GM12892 (cell line): ENCODE data around the gene MLLT6.
A peak's percentile ranks its signal among the peaks of the same experiment; 100 is the strongest.

Experiments used
- DNase-seq: peaks from one replicate; pipeline ENCODE4 v3.0.0; 2011; ENCODE audit not compliant: insufficient read length
- FAIRE-seq: peaks from 2 replicates; lab custom pipeline; 2011; peaks lifted over from hg19 to GRCh38; lab: Jason Lieb, UNC
- POLR2A ChIP-seq: IDR thresholded peaks from 2 replicates; pipeline ENCODE4 v1.6.1; 2011; ENCODE audit warnings: low read depth, low read length, control low read depth
- POLR2AphosphoS5 ChIP-seq: IDR thresholded peaks from 2 replicates; pipeline ENCODE4 v1.6.1; 2011; ENCODE audit warnings: low read depth, low read length, control low read depth
- TAF1 ChIP-seq: IDR thresholded peaks from 2 replicates; pipeline ENCODE4 v1.6.1; 2011; ENCODE audit warnings: low read depth, mild to moderate bottlenecking, control low read depth, low read length, borderline replicate concordance

MLLT6 gene

GRCh38 chr17:38703742-38704605 is 1.1 kb upstream of the MLLT6 start:
- no peak for TF ChIP-seq TAF1
- peak; percentile 61; the same call in 1 of the 2 replicates for TF ChIP-seq POLR2AphosphoS5
- TF ChIP-seq POLR2A, result peak; percentile 47; the same call in 1 of the 2 replicates
- FAIRE-seq (no peak), DNase-seq (peak; percentile 82)

- FAIRE-seq (no peak), DNase-seq (no peak)
- no peak for TF ChIP-seq POLR2A
These were observed 390 bp downstream of the MLLT6 start for GRCh38 chr17:38705523-38705802.

GRCh38 chr17:38705803-38706504 is 881 bp downstream of the MLLT6 start:
- TF ChIP-seq POLR2A (no peak), POLR2AphosphoS5 (no peak), TAF1 (no peak)
- FAIRE-seq (no peak), DNase-seq (peak; percentile 48)

- FAIRE-seq, result no peak
- no peak for TF ChIP-seq POLR2A
- DNase-seq, result peak; percentile 39
These were observed 1.6 kb downstream of the MLLT6 start for GRCh38 chr17:38706505-38707216.

GRCh38 chr17:38707678-38708351 is 2.7 kb downstream of the MLLT6 start:
- no peak for DNase-seq
- no peak for TF ChIP-seq POLR2AphosphoS5
- no peak for TF ChIP-seq TAF1
- TF ChIP-seq POLR2A, result no peak
- no peak for FAIRE-seq

- DNase-seq, result peak; percentile 6
- FAIRE-seq, result no peak
- no peak for TF ChIP-seq TAF1
- no peak for TF ChIP-seq POLR2A
- TF ChIP-seq POLR2AphosphoS5, result no peak
These were observed 4.2 kb downstream of the MLLT6 start for GRCh38 chr17:38709104-38709820.

GRCh38 chr17:38709864-38710603 is 5.0 kb downstream of the MLLT6 start:
- no peak for TF ChIP-seq POLR2A
- TF ChIP-seq TAF1, result no peak
- no peak for TF ChIP-seq POLR2AphosphoS5
- FAIRE-seq, result no peak
- peak; percentile 9 for DNase-seq

- FAIRE-seq, result no peak
- TF ChIP-seq TAF1 (no peak), POLR2A (0 out of 2 replicates have a peak, but pooled peaks have one; percentile 11)
- no peak for DNase-seq
These were observed 5.5 kb downstream of the MLLT6 start for GRCh38 chr17:38710604-38710962.

GRCh38 chr17:38710985-38711384 is 5.9 kb downstream of the MLLT6 start:
- DNase-seq (no peak), FAIRE-seq (no peak)
- TF ChIP-seq POLR2AphosphoS5, result no peak
- TF ChIP-seq TAF1, result no peak
- TF ChIP-seq POLR2A, result no peak

- TF ChIP-seq TAF1, result no peak
- peak; percentile 52; the same call in 1 of the 2 replicates for TF ChIP-seq POLR2AphosphoS5
- DNase-seq, result no peak
- FAIRE-seq, result no peak
These were observed 6.9 kb downstream of the MLLT6 start for GRCh38 chr17:38711792-38712571.

- FAIRE-seq (no peak), DNase-seq (no peak)
These were observed 7.5 kb downstream of the MLLT6 start for GRCh38 chr17:38712593-38712992.

More at GRCh38 chr17:38712593-38712992, 7.5 kb downstream of the MLLT6 start:
- no peak for TF ChIP-seq POLR2A
- no peak for TF ChIP-seq TAF1
- TF ChIP-seq POLR2AphosphoS5, result no peak
